Measurements from ENCODE around the gene ABCB9. TPM values are rescaled to one million over a fixed set of nuclear protein-coding genes. Genes with fewer than 3 reads are reported as not detected.
"Not testable (repeated sequence)": the region's sequence is repeated elsewhere in the genome, so short reads cannot be mapped to it uniquely, and the experiment has no call there.

Gene ABCB9
- total RNA-seq, 4 donors from 2014 or later: 2.3 to 8.4 (median 3.5) TPM

- Histone ChIP-seq H3K4me3 (peak within 1 kb of the TSS; percentile 74 to 95), H3K4me1 (peaks cover 4 to 42% (median 30%) of the 10 kb centered on the region in 3 donors), H3K27ac (peak within 1 kb of the TSS; percentile 78 to 94 (median 91)), H3K36me3 (no peaks in the 10 kb centered on the region), H3K27me3 (no peaks in the 10 kb centered on the region), H3K9me3 (no peaks in the 10 kb centered on the region)
- WGBS, 2 donors (ENCODE audit: low coverage in 1 of 2): 18 to 19% methylated on average over 14 of the region's 81 CpGs
- peak; percentile 93 for TF ChIP-seq POLR2AphosphoS5 (IDR thresholded peaks at IDR 0.05)
- TF ChIP-seq CTCF (IDR thresholded peaks at IDR 0.05): peak in 2 of 4 experiments; percentile 11 to 40
- no peak for TF ChIP-seq EP300 (IDR thresholded peaks at IDR 0.05)
- peak; percentile 92 to 96 for TF ChIP-seq POLR2A (IDR thresholded peaks at IDR 0.05)
- ATAC-seq: peak; percentile 84
Measured at GRCh38 chr12:122895704-122896636, 70.3 kb downstream of the ABCB9 start, which contains the start of gene VPS37B. Gene VPS37B (minus strand): TSS chr12:122896124. CDS start chr12:122896062, 62 bp downstream.

GRCh38 chr12:122895320-122895703 is 71.0 kb downstream of the ABCB9 start:
- peak; percentile 12 for ATAC-seq
- TF ChIP-seq CTCF (IDR thresholded peaks at IDR 0.05) (no peak), POLR2AphosphoS5 (IDR thresholded peaks at IDR 0.05) (no peak), POLR2A (IDR thresholded peaks at IDR 0.05) (no peak), EP300 (IDR thresholded peaks at IDR 0.05) (no peak)
- peak overlapping the region; percentile 78 to 94 (median 91) for H3K27ac ChIP-seq
- H3K27me3 ChIP-seq: no peaks in the 10 kb centered on the region
- no peaks in the 10 kb centered on the region for H3K36me3 ChIP-seq
- 0% methylated on average over 9 of the region's 9 CpGs for WGBS, 2 donors (ENCODE audit: low coverage in 1 of 2)
- H3K9me3 ChIP-seq: no peaks in the 10 kb centered on the region
- H3K4me3 ChIP-seq: peak overlapping the region; percentile 74 to 95
- H3K4me1 ChIP-seq: peaks cover 4 to 49% (median 34%) of the 10 kb centered on the region in 3 donors

GRCh38 chr12:122894193-122895121 is 71.8 kb downstream of the ABCB9 start:
- H3K27ac ChIP-seq: peak overlapping the region; percentile 78 to 94 (median 91)
- H3K9me3 ChIP-seq: no peaks in the 10 kb centered on the region
- peaks cover 4 to 57% (median 34%) of the 10 kb centered on the region in 3 donors for H3K4me1 ChIP-seq
- peak overlapping the region; percentile 74 to 95 for H3K4me3 ChIP-seq
- ATAC-seq: no peak
- no peaks in the 10 kb centered on the region for H3K36me3 ChIP-seq
- peak in 1 of 4 experiments; percentile 13 for TF ChIP-seq CTCF (IDR thresholded peaks at IDR 0.05)
- no peak for TF ChIP-seq POLR2AphosphoS5 (IDR thresholded peaks at IDR 0.05)
- no peak for TF ChIP-seq EP300 (IDR thresholded peaks at IDR 0.05)
- TF ChIP-seq POLR2A (IDR thresholded peaks at IDR 0.05): no peak
- no peaks in the 10 kb centered on the region for H3K27me3 ChIP-seq
- WGBS, 2 donors (ENCODE audit: low coverage in 1 of 2): 17 to 26% methylated on average over 4 to 9 of the region's 15 CpGs

GRCh38 chr12:122893208-122894153 is 72.8 kb downstream of the ABCB9 start:
- H3K27ac ChIP-seq: peak overlapping the region; percentile 78 to 94 (median 91)
- WGBS, 2 donors (ENCODE audit: low coverage in 1 of 2): 71 to 78% methylated on average over 5 to 7 of the region's 7 CpGs
- no peaks in the 10 kb centered on the region for H3K9me3 ChIP-seq
- no peaks in the 10 kb centered on the region for H3K27me3 ChIP-seq
- H3K4me1 ChIP-seq: peaks cover 9 to 67% (median 41%) of the 10 kb centered on the region in 3 donors
- ATAC-seq: no peak
- H3K4me3 ChIP-seq: no peak overlapping the region
- TF ChIP-seq POLR2A (IDR thresholded peaks at IDR 0.05): no peak
- TF ChIP-seq POLR2AphosphoS5 (IDR thresholded peaks at IDR 0.05): no peak
- TF ChIP-seq CTCF (IDR thresholded peaks at IDR 0.05): no peak
- TF ChIP-seq EP300 (IDR thresholded peaks at IDR 0.05): no peak
- no peaks in the 10 kb centered on the region for H3K36me3 ChIP-seq

GRCh38 chr12:122892724-122893123 is 73.5 kb downstream of the ABCB9 start:
- H3K36me3 ChIP-seq, H3K9me3 ChIP-seq, H3K27me3 ChIP-seq, ATAC-seq: not testable (repeated sequence)
- peak overlapping the region in 1 of 2 donors; percentile 27 for H3K4me3 ChIP-seq
- 71% methylated on average over 2 of the region's 9 CpGs; no CpG with 5 or more reads in 1 of the 2 donors for WGBS, 2 donors (ENCODE audit: low coverage in 1 of 2)
- peak overlapping the region; percentile 40 to 94 (median 82) for H3K27ac ChIP-seq
- H3K4me1 ChIP-seq: peaks cover 12 to 75% (median 44%) of the 10 kb centered on the region in 3 donors

All from gastroesophageal sphincter (tissue), 4 donors.